Limb (tissue), 2 donors: ENCODE results near the gene TMEM14B.
"Not testable (repeated sequence)": the region's sequence is repeated elsewhere in the genome, so short reads cannot be mapped to it uniquely, and the experiment has no call there.

Experiments used
- DNase-seq, 2 donors: peaks; one replicate each; pipeline ENCODE4 v3.0.0-alpha.2; 2016; ENCODE audit errors: extremely low spot score in 2 of 2

The TMEM14B gene

DNA sequence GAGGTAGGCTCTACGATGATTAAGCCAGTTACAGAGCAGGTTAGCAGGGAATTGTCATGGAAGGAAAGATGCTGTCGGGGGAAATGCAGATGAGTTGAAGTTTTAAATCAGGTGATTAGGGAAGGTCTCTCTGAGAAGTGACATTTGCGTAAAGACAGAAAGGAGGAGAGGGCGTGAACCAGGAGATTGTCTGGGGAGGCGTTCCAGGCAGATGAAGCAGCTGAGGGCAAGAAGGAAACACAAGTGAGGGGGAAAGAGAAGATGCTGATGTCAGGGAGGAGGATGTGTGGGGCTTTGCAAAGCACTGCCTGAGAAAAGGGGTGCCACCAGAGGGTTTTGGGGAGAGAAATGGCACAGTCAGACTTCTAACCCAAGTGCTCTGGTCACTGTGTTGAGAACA lies 2.5 kb upstream of the TMEM14B start:
- no peak for DNase-seq

DNA sequence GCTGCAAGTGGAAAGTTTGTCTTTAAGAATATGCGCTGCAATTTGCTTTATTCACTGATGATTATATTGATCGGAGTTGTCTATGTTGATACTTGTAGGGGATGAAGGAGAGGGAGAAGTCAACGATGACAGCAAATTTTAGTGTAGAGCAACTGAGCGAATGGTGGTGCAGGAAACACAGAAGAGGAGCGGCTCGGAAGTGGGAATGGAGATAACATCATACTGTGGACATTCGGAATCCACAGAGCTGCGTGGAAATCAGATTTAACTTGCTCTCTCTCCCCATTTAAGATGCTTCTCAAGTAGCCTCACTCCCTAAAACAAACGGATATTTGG lies 722 bp upstream of the TMEM14B start:
- no peak for DNase-seq

DNA sequence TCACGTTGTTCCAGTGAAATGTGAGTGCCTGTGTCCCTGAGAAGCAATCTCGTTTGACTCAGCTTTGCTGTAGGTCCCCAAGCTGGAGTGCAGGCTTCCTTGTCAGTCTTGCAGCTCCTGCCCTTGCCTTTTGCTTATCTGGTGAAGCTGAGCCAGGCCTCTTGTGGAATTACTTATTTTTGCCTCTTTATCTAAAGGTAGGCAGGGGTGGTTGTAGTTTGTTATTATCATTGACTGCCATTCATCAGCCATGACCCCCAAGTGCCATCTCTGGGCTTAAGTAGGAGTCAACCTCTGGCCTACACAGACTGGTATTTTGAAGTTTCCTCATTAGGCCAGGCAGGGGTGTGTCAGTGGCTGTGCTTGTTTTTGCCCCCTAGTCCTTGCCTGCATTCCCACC lies 2.1 kb downstream of the TMEM14B start:
- no peak for DNase-seq

DNA sequence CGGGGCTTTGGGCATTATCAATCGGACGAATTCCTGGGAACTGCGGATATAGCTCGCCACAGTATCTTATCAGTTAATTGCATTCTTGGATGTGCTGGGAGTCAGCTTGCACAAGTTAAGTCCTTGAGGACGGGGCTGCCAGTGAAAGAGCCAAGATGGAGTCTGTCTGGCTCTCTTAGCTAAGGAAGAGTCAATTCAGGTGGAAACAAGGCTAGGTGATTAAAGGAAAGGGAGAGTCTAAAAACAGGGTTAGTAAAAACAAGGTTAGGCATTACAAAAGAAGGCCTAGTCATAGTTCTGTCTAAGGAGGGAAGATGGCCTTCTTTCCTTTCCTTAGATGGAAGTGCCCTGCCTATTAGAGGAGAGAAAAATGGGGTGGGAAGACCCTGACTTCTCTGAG lies 3.0 kb downstream of the TMEM14B start:
- DNase-seq = not testable (repeated sequence)

DNA sequence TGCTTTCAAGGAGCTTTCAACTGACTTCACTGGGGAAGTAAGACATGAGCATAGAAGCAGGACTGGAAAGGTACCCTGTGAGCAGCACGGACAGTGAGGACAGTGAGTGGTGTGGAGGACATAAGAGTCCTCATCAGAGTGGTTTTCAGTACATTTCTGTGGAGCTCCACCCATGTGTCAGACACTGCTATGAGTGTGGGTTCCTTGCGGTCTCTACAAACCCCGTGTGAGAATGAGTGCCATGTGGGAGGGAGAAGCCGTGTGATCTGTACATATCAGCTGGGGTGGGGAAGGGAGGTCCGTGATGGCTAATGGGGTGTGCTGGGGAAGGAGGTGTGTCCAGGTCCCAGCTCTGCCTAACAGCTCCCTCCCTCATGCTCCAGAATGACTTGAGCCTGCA lies 4.2 kb downstream of the TMEM14B start:
- DNase-seq = not testable (repeated sequence)

DNA sequence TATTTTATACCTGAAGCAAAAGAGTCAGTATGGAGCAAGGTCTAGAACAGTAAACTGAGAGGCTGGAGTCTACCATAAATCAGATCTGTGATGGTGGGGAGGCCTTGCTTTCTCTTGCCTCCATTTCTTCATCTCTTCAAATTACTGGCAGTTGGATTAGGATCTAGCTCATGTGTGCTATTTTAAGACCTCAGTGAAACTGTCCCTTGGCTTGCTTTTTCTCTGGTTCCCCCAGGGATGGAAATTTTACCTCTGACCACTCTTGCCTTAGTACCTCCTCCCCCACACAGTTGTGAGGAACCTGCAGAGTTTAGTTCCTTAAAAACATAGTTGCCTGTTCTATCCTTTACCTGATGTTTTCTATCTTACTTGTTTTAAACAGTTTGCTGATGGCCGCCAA lies 8.5 kb downstream of the TMEM14B start:
- DNase-seq = no peak

DNA sequence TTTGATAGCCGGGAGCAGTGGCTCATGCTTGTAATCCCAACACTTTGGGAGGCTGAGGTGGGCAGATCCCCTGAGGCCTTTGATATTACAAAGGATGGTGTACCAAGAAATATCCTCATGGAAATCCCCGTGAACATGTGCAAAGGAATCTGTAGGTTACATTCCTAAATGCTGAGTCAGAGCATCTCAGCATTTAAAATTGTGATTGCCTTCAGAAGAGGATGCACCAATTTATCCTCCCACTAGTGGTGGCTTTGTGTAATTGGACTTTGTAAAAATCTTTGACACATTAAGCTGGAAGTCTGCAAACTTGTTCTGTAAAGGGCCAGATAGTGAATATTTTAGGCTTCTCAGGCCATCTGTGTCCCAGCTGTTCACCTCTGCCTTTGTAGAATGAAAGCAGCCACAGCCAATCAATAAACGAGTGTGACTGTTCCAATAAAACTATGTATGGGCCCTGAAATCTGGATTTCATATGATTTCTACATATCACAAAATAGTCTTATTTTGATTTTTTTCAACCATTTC lies 11.8 kb downstream of the TMEM14B start:
- peak in 1 of 2 donors; percentile 46 for DNase-seq

DNA sequence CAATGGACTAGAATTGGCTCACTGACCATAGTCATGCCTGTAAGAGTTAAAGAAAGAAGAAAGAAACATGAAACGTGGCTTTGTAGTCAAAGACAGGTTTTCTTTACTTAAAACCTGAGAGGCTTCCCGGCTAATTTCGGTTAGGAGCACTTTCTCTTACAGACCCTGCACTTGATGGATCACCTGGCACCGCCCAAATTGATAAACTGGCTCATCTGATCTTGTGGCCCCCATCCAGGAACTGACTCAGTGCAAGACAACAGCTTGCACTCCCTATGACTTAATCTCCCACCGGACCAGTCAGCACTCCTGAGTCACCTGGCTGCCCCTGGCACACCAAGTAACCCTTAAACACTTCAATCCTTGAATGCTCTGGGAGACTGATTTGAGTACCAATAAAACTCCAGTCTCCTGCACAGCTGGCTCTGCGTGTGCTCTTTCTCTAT lies 12.3 kb downstream of the TMEM14B start:
- no peak for DNase-seq

DNA sequence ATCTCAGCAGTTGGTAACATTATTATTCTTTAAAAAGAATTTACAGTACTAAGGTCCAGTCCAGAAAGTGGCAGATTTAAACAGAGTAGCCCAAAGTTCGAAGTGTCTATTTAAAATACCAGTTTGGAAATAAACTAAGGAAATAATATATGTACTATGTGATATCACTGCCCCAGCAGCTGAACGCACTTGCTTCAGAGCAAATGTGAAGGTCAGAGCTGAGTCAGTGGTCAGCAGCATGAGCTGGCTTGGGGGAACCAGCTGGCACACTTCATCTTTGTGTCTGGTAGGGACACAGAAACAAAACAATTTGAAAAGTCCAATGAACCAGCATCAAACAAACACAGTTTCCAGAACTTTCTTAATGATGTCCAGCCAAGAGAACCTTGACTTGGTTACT lies 15.4 kb downstream of the TMEM14B start:
- DNase-seq = no peak

DNA sequence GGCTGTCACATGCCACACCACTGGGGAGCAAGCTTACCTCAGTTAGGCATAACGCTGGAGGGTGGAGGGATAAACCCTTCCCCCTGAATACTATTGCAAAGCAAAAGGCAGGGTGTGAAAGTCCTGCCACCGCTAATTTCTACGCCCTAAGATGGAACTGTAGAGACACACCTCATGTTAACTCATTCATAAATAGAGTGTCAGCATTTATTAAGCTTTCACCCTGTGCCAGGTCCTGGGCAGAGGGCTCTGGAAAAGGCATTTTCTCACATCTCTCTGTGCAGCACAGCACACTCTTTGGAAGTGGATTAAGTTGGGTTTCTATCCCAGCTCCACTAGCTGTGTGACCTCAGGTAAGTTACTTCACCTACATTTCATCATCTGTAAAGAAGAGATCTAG lies 21.8 kb downstream of the TMEM14B start:
- no peak for DNase-seq

DNA sequence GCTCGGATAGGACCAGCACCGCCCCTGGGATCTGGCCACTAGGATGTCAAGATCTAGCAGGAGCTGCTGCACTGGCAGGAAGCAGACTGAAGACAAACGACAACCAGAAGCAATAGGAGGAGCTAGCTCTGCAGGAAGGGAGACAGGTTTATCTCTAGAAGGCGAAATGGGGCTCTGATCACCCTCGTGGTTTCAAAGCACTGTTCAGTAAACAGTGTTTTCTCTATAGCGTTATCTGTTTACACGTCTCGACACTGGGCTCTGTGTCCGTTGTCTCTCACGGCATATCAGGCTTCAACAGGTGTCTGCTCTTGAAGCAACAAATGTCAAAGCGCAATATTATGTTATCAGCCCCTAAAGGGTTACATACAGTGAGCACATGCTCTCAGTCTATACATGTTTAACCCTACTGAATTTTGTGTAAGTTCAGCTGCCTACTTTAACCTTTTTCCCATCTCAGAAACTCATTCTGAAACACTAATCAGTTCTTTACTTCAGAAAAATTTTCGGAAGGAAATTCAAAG lies 23.8 kb downstream of the TMEM14B start:
- no peak for DNase-seq

DNA sequence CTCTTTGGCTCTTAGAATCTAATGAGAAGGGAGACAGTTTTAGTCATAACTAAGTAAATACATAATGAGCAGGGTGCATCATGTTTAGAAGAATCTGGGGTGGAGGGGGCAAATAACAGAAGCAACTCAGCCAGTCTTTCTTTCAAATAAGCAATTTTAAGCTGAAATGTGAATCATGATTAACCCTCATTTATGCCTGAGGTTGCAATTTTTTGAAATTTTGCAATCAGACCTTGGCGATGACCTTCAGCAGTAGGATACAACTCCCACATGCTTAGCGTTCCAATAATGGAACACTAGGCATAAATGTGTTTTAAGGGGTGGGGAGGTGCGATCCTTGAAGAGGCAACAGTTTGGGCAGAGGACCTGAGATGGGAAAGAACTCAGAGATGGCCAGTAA lies 30.6 kb downstream of the TMEM14B start:
- no peak for DNase-seq

DNA sequence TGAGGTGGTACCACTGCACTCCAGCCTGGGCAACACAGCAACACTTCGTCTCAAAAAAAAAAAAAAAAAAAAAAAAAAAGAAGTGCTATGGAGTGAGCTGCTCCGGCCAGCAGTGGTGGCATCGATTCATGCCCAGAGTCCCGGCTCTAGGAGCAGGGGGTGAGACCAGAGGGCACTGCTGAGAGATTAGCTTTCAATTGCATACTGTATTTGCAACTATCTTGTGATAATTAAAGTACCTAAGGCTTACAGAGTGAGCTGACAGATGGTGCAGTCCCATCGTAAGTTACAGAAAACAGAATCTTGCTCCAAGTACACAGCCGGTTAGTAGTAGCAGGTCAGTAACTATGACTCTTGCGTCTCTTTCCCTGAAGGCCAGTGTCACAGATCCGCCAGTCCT lies 31.5 kb downstream of the TMEM14B start:
- DNase-seq = no peak

DNA sequence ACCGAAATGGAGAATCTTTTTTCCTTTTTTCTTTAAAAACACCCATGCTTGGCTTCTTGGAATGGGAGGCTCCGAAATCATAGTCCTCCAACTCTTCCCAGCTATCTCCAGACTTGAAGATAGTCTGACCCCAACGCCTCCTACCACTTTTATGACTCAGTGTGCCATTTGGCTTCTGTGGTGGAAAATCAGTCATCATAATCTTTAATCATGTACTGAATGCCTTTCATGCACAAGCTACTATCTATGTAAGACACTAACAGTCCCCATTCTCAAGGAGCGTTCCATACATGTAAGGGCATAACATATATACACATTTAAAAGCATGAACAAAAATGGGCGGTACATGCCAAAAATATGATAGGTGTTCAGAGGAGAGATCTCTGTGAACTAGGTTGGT lies 44.1 kb downstream of the TMEM14B start:
- no peak for DNase-seq

DNA sequence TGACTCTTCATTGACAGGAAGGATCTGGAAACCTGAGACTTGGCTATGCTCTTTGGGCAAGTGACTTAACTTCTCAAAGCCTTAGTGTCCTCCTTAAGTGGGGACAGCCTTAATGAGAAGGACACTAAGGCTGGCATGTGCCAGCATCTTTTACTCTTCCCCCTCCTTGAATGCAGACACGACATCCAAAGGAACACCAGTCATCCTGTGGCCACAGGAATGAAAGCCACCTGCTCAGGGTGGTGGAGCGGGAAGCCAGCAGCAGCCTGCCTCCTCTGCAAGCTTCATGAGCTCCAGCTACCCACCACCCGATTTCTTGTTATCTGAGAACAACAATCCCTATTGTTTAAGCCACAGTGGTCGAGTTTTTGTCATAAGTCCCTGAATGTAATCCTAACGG lies 44.5 kb downstream of the TMEM14B start:
- DNase-seq = no peak

DNA sequence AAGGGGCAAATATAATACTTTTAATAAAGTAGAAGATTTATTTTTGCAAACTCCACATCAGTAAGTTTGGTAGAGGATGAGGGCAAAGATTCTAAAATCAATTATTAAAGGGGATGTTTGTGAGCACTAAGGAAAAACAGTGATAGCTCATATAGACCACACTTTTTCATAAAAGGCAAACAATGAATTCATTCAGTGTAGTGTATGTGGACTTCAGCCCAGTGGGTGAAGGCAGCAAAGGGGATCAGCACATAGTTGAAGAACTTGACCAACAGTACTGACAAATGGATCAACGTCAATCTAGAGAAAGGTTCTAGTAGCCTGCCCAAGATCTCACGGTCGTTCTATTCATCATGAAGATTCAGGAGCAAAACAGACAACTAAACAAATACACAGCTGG lies 45.4 kb downstream of the TMEM14B start:
- no peak for DNase-seq

DNA sequence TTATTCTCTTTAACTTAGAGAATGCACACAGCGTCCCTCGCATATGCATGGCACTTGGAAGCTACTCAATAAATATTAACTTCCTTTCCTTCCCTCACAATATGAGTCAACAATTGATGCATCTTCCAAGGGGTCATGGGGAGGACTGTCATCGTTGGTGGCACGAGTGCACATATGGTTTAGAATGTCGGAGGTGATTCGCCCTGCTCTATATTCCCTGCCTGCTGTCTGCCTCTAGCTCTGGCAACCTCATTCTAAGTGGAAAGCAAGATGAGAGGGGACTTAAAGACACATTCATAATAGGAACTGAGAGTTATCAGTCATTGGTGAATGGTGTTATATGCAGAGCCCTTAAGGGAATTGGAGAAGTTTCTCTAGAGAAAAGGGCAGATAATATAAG lies 46.1 kb downstream of the TMEM14B start:
- DNase-seq = no peak

DNA sequence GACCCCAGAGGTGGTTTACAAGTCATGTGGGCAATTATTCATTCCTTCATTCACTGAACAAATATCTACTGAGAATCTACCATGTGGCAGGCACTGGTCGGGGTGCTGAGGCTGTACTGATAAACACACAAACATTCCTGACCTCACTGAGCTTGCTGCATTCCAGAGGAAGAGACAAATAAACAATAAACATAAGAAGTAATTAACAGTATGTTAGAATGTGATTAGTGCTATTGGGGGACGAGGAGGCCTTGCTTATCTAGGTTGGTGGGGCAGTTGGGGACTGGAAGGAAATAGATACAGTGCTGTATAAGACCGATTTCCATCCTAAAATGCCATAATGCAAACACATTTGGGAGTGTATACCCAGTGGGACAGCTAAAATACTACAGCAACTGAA lies 46.6 kb downstream of the TMEM14B start:
- DNase-seq = no peak

DNA sequence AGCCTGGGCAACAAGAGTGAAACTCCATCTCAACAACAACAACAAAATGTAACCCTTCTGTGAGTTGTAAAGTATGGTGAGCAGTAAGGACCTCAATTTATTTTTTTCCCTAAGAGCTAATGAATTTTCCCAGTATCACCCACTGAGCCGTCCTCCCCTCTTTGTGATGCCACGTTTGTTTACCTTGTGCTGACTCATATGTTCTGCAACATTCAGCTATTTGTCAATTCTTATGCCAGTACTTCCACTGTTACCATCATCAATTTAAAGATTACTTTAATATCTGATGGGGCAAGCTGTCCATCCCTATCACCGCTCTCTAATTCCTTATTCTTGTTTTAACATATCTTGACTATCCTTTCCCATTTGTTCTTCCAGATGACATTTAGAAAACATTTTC lies 53.2 kb downstream of the TMEM14B start:
- no peak for DNase-seq

DNA sequence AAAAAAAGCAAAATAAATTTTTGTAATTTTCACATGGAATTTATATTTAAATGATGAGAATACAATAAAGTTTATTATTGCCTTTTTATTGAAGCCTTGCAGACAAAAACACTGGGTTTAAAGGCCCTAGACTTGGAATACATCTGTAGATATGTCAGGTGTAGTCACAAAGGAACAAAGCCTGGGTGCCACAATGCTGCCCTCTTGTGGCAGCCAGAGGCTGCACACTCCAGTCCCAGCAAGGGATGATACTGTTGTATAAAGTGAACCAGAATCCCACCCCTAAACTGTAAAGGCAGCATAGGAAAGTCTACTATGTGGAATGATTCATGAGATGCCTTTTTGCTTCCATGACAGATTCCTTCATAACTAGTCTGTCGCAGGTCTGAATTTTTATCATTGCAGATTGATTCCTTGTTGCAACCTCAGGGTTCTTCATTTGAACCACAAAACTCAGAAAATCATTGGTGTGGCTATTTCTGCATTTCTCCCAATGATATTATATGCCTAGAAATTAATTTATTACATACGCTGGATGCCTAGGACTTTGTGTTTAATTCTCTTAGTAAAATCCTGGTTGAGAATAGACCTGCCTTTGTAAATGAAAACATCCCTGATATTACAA lies 53.7 kb downstream of the TMEM14B start:
- DNase-seq = peak; percentile 63 to 75
